NCI-H146 (cell line): ENCODE data around the gene PRDM16.

Experiments used
- DNase-seq: peaks from one replicate; lab custom pipeline; 2025; lab: John Stamatoyannopoulos, UW

The PRDM16 gene

DNA sequence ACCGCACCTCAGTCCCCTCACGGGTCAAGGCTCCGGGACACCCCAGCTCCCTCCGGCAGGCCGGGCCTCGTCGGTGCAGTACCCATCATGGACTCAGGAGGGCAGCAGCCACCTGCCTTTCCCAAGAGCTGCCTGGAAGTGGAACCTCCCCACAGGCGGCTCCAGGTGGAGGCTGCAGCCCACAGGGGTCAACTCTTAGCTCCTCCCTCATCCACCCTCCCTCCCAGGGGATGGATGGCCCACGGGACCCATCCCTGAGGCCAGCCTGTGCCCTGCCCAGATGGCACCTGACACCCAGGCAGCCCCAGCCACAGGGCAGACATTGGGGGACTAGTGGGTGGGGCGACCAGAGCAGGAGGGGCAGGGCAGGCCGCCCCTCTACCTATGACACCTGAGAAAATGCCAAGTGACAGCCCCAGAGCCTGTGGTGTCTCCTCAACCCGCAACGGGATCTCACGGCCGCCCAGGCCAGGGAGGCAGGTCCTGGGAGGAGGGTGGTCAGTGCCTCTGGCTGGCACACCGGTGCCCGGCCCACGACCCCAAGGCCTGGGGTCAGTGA, 384.3 kb downstream of the PRDM16 start:
- DNase-seq = peak; percentile 71

DNA sequence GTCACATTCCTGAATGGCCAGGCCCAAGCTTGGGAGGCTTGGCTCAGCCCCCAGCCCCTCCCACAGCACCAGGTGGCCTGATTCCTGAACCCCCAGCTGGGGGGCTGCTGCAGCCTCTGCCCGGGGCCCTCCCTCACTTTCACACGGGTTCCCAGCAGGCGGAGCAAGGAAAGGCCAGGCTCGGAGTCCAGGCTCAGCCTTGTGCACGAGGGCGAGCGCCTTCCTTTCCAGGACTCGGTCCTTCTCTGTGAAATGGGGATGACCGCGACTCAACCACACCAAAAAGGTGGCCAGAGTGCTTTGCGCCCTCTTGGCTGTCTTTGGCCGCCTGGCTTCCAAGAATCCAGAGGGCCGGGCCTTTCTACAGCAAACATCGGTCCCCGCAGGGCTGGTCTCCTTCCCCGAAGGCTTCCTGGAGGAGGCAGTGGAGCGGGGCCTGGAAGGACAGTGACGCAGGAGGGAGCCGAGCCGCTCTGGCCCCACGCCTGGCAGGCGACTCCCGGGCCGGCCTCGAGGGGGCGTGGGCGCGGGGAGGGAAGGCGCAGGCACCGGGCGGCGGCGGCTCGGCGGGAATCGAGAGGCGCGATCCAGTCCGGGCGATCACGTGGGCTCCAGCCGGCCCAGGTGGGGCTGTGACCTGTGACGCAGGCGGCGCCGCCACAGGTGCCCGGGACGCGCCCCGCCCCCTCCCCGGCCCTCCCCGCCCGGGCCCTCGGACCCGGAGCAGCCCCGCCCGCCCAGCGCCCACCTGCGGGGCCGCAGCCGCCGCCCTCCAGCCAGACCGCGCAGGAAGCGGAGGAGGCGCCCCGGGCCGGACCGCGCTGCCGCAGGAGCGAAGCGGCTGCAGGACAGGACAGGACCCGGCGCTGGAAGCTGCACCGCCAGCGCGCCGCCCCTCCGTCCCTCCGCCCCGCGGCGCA, 385.1 kb downstream of the PRDM16 start, which contains the start of gene ARHGEF16:
Gene ARHGEF16, plus strand, starts transcription at position 775 of the 920 bp plus-strand sequence. CDS start 8,420 bp downstream, outside the sequence.
- peak; percentile 84 for DNase-seq

DNA sequence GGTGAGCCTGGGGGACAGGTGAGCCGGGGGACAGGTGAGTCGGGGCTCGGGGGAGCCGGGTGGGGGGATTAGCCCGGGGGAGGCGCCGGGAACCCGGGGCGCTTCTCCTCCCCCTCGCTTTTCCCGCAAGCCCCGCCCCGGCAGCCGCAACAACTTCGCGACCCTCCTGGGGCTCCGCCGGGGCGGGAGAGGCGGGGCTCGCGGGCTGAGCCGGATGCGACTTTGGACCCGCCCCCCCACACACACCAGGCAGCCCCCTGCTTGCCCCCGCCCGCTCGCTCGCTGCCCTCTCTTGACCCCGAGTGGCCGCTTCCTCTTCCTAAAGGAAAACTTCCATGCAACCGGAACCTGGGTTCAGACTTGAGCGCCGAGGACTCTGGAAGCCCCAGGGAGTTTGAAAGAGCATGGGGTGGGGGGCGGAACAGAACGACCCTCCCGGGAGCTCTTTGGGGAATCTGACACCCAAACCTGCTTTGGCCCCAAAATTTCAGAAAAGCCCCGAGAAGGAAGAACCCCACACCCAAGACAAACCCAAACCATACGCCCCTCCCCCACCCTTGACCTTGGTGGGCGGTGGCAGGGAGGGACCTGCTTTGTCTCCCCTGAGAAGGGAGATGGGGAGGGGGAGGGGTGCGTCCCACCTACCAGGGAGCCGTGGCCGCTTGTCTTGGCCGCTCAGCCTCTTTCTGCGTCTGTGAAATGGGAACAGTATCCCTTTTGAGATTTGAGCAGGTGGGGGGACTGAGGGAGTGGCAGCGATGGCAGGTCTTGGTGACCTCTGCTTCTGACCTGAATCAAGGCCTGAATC, 386.0 kb downstream of the PRDM16 start:
- DNase-seq = peak; percentile 68

DNA sequence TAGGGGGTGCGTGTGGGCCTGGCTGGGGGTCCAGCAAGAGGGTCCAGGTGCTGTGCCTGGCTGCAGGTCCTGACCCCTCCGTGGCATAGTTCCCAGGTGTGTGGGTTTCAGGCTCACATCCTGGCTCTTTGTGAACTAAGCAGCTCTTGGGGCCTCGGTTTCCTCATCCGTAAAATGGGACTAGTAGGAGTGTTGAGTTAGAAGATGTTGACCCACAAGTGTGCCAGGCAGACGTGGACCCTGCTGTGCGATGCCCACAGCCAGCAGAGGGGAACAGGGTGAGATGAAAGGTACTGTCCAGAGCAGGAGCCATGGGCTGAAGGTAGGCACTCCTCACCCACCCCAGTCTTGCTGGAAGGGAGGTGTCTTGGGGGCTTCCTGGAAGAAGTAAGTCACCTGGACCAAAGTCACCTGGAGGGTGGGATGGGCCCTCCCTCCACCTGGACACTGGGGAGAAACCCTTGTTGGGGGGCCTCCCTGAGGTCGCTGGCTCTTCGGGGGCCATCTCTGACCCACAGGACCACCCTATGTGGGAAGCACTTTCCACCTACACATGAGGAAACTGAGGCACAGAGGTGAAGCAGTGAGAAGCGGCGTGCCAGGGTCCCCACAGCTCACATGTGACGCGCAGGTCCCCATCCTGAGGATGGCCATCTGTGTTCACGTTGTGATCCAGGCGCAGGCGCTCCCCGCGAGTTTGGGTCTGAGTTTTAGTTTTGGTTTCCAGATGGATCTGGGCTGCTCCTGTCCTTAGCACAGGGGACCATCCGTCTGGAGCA, 386.9 kb downstream of the PRDM16 start:
- DNase-seq = no peak

DNA sequence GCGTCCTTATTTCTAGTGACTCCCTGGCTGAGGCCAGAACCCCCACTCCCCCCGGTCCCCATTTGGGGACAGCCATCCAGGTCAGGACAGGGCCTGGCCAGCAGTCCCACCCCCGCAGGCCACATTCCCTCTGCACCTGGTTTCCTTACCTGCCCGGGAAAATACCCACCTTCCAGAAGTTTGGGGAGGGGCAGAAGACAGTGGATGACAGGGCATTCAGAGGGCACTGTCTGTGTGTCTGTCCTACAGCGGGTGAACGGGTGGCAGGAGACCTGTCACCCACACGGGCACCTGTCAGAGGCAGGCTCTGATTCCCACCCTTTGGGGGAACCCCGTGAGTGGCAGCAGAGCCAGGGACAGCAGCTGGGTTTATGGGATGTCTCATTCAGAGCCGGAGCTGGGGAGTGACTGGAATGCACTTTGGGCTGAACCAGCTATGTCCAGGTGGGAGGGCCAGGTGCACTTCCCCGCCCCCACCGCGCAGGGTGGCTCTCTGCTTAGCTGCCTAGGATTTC, 387.5 kb downstream of the PRDM16 start:
- no peak for DNase-seq

DNA sequence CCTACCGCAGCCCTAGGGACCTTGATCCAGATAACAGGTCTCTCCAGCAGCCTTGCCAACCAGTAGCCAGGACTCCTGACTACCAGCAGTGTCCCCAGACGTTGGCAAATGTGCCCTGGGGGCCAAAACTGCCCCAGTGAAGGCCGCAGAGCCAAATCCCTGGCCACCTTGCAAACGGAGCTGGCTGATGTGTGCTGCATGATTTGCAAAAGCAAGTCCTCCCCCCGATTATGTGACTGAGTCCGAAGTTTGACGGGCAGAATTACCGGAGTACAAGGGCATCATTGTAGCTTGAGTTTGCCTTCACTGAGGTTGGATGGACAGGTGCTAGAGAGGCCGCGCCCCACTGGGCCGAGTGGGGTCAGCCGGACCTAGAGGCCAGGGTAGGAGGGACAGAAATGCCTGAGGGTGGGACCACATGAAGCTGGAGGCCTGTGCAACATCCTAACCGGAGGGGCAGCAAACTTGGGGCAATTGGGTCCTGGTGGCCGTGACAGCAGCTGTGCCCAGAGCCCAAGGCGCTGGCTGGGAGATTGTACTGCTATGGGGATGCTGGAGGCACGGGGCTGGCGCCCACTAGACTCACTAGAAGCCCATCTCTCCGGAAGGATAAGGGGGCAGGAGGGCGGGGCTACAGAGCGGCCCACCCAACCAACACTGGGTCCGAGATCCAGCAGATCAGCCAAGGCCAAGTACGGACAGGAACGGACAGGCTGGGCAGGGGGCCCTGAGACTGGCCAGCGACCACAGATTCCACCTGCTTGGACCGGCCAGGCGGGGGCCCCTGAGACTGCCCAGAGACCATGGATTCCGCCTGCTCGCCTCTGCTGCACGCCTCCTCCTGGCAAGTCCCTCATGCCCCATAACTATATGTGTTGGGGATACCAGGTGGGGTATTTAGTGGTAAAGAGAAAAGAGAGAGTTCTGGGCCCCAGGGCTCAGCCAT, 388.2 kb downstream of the PRDM16 start:
- no peak for DNase-seq

DNA sequence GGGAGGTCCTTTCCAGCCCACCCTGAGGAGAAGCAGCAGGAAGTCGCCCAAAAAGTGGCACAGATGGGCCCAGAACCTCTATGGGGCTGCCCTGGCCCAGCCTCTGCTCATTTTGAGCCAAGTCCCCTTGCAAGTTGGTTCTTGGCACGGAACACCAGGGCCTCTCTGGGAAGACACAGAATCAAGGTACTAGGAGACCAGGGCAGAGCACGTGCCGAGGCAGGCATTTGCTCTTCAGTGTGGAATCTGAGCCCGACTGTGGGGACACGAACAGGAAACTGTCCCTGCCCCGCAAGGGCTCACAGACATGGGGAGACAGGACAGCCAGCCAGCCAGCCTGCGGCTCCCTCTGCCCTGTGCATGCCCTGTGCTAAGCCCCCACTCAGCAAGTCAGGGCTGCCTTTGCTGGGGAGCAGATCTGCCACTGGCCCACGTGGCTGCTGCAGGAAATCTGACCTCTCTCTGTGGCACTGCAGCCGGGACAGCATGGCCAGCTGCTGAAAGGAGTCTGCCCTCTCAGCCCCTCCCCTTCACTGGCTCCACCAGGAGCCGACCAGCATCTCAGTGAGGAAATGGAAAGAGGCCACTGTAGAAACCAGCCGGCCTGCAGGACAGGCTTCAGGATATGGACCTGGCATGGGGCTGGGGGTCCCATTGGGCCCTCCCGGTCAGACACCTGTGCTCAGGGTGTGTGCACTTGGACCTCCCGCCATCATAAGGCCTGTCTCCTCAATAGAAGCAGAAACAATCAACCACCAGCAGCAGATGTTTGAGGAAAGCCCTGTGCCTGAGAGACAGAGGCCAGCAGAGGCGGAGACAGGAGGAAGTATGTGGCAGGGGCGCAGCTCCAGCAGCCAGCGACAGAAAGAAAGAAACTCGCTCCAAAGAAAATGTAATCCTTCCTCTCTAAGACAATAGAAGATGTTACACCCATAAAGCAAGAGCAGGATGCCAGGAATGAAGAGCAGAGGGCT, 389.2 kb downstream of the PRDM16 start:
- no peak for DNase-seq

DNA sequence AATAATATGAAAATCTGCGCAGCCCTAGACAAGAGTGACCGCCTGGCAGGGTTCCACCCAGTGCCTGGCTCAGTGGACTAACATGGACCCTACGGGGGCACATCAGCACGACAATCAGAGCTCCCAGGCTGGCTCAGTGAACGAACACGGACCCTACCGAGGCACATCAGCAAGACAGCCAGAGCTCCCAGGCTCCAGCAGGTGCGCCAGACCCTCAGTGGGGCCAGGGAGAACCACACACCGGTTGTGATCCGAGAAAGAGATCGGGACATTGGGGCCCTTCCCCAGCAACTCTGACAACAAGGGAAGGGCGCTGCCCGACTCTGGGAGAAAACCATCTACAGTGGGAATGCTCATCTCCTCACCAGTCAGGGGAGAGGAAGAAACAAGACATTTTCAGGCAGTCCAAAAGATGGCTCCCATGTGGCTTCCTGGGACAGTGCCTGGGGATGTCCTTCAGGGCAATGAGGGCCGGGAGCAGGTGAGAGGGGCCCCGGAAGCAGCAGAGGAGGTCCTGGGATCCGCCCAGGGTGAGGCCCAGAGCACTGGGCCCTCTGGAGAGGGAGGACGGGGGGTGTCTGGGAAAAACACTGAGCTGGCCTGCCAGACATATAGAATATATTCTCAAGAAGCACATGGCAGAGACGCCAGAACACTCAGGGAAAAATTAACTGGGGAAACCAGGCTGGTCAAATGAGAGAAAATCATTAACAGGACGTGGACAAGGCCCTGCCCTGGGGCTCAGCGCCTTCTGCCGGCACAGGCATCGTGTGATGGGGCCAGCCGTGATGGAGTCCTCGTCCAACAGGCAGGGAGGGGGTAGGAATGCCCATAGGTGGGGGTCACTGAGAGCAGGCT, 390.3 kb downstream of the PRDM16 start:
- no peak for DNase-seq

DNA sequence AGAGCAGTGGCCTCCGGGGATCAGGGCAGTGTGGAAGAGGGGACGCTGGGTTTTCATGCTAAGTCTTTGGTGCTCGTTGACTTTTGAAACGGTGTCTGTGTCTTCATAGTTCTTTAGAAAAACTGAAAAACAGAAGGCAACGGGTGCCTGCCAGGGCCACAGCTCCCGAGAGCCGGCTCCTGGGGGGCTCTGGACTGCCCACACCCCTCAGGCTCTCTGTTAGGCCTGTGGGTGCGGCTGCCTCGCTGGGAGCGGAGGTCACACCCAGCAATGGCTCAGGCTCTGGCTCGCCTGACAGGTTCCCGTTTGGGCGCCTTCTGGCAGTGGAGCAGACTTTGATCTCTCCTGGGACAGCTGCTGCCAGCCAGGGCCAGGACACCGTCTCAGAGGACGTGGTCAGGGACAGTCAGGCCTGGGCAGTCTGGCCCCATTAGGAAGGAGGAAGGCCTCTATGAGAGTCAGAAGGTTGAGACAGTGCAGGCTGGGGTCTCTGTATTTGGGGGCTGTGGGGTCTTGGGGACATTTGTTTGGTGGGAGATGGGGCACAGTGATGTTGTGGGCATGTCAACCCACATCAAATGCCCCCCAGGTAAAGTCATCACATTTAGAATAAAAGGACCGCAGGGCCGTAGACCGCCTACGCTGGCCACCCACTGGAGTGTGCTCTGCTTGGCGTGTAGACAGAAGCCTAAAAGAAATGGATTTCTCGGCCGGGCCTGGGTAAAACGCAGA, 391.1 kb downstream of the PRDM16 start:
- no peak for DNase-seq

DNA sequence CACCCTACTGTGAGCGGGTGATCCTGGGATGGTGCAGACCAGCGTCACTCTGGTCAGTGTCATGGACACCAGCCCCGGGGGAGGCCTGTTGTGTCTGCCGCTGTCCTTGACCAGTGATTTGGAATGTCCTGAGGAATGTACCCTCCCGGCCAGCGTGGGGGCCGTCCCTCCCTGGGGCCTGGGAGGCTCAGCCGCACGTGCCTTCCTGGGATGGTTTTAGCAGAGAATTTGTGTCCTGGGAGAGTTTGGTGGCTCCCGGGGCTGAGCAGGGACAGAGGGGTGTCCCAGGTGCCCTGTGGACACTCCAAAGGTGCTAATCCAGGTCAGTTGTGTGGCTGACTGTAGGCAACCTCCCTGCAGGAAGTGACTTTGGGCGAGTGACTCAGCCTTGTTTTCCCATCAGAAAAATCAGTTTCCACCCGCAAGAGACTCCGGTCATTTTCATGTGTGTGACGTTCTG, 391.7 kb downstream of the PRDM16 start:
- DNase-seq = no peak

DNA sequence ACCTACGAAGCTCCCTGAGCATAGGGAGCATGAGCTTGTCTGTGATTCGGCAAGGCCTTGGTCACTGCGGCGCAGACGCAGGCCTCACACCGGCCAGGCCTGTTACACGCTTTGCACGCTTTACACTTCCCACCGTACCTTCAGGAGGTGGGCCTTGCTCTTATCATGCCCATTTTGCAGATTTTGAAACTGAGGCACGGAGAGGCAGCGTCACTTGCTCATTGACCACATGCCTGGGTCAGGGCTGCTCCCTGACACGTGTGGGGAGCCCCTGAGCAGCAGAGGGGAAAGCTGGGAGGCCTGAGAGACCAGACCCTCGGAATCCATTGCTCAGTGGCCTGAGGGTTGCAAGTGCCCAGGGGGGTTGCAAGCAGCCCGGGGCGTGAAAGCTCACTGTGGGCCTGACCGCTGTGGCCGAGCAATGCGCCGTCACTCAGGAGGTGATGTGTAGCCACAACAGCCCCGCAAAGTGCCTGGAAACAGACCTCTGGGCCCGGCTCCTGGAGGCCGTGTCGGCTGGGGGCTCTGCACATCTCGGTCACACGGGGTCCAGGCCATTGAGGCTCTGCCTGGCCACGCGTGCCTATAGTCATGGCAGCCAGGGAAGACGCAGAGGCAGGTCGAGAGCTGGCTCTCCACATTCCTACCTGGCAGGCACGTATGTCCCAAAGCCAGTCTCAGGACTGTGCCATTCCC, 392.4 kb downstream of the PRDM16 start:
- no peak for DNase-seq

DNA sequence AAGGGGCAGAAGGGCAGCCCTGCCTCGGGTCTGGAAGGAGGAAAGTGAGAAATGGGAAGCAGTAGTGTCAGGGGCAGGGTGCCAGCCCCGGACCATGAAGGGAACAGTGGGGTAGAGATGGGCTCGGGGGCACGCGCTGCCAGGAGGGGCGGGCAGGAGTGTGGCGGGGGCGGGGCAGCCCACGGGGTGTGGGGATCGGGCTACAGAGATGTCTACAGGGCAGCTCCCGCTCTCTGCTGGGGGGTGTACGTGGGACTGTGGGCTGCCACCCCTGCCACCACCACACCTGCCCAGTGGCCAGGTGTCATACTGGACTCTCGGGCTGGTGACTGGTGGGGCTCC, 392.9 kb downstream of the PRDM16 start:
- DNase-seq = no peak

DNA sequence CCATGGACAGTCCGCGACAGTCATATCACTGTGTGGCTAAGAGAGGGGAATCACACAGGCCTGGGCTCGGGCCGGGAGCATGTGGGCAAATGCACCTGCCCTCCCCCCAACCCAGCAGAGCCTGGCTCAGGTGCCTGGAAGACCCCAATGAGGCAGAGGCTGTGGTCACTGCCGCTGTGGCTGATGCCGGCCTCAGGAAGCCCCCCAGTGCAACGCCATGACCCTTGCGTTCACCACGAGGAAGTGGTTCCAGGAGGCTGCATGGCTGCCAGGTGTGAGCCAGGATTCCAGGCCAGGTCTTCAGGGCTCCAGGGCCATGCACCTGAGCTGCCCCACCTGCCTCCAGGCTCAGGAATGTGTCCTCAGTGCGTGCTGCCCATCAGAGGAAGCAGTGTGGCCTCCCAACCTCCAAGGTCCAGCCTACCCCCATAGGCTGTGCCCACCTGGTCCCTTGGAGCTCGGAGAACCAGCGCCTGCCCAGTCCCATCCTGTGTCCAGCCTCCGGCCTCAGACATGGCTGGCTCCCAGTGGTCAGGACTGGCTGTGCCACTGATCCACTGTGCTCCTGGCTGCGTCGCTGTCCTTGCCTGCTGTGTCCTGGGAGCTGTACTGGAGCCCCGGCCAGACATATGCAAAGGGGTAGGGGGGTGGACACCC, 393.5 kb downstream of the PRDM16 start:
- DNase-seq = no peak

DNA sequence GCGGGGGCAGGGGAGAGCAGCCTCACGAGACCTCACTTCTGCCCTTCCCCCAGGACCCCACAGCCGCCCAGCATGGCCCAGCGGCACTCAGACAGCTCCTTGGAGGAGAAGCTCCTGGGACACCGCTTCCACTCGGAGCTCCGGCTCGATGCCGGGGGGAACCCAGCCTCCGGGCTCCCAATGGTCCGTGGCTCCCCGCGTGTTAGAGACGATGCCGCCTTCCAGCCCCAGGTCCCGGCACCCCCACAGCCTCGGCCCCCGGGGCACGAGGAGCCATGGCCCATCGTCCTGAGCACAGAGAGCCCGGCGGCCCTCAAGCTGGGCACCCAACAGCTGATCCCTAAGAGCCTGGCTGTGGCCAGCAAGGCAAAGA, 394.0 kb downstream of the PRDM16 start:
- DNase-seq = no peak

DNA sequence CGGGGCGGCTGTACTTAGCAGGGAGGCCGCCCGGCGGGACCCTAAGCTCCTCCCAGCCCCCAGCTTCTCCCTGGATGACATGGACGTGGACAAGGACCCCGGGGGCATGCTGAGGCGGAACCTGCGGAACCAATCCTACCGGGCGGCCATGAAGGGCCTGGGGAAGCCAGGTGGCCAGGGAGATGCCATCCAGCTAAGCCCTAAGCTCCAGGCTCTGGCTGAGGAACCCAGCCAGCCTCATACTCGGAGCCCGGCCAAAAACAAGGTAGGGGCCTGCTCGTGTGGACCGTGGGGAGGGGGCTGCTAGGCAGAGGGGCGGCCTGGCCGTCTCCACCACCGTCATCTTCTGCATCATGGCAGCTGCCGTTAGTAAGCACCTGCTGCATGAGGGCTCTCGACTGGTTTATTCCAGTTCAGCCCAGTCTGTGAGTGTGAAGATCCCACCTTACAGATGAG, 394.4 kb downstream of the PRDM16 start:
- no peak for DNase-seq

DNA sequence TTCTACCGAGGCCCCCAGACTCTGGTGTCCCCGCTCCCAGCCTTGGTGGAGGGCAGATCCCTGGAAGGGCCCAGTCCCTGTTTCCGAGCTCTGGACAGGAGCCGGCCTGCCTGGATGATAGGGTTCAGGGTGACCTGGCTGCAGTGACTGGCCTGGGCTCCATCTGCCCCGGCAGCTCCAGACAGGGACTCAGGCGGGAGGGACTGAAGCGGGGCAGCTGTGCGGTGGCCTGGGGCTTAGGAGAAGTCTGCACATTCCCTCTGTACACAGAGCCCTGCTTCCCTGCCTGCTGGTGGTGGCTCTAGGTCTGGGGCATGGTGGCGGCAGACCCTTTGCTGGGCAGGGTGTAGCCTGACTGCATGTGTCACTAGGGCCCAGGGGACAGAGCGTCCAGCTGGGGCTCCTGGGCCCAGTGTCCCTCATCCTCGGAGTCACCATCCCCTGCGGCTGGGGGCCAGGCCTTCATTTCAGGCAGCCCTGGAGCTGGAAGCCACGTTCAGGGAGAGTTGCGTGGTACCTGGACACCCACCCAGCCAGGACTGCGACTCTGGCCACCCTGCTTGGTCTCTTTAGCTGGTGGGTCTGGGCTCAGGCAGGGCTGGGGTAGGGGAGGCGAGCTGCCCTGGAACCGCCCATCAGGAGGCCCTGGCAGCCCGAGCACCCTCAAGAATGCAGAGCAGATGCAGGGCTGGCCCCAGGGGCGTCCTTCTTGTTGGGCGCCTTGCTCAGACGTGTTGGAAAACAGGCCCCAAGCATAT, 395.1 kb downstream of the PRDM16 start:
- DNase-seq = no peak
